ENCODE results near the gene PCED1A.

DNA sequence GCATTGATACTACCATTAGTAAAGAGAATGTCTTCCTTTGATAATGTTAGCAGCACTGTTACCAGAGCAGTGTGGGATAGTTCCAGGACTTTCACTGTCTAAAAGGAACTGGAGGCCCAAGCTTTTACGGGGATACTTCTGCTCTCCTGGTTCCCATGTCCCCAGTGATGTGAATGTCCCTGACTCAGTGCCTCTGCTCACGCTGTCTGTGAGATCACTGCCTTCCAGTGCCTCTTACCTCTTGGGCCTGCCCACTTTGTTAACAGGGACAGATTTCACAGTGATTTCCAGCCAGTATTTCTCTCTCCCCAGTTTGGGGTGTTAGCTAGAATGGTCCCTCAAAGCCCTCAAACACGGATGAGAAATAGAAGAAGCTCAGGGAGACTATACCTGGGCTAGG, 47.3 kb upstream of the PCED1A start:
- no peak for TF ChIP-seq CTCF (IDR thresholded peaks at IDR 0.05)
- no peak for TF ChIP-seq EP300 (IDR thresholded peaks at IDR 0.05)
